ENCODE data around the gene CPEB3. TPM values are rescaled to one million over a fixed set of nuclear protein-coding genes. Genes with fewer than 3 reads are reported as not detected.
"Not testable (repeated sequence)": the region's sequence is repeated elsewhere in the genome, so short reads cannot be mapped to it uniquely, and the experiment has no call there.

CPEB3 gene
- 0.99 and 1.7 TPM in 2 replicates for total RNA-seq (ENCODE audit: low replicate concordance)

DNA sequence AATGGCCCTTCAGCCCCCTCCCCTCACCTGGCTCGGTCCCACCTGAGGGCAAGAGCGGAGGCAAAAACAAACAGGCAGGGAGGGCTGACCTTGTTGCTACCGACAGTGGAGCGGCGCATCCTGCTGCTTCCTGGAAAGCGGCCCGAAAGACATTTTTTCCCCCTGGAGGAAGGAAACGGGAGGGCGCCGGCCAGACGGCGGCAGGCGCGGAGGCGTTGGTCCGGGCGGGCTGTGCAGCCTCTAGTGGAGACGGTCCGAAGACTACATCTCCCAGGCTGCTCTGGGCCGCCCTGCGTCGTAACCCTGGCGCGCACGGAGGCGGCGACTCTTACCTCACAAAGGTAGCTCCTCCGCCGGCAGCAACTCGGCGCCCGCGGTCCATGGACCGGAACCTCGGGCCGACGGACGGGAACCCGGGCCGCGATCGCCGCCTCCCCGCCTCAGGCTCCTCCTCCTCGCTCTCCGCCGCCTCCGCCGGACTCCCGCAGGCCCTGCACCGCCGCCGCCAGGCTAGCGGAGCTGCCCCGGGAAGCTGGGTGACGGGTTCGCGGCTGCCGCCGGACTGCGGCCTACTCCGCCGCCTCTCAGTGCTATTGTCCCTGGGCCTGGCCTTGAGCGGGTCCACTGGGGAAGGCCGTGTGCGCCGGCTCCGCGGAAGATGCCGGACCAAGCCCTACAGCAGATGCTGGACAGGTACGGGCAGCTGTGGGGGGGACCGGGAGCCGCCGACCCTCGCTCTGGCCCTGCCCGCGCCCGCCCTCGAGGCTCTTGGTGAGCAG is at the start of gene CPEB3, which contains the start of gene MARCHF5:
Gene CPEB3, minus strand, starts transcription at position 242 of the 779 bp plus-strand sequence. CDS start 50,728 bp downstream, outside the sequence.
Gene MARCHF5, plus strand, starts transcription at position 331 of the 779 bp plus-strand sequence. Its CDS starts 328 bp downstream, at position 659.
- TF ChIP-seq, protein P1, sequence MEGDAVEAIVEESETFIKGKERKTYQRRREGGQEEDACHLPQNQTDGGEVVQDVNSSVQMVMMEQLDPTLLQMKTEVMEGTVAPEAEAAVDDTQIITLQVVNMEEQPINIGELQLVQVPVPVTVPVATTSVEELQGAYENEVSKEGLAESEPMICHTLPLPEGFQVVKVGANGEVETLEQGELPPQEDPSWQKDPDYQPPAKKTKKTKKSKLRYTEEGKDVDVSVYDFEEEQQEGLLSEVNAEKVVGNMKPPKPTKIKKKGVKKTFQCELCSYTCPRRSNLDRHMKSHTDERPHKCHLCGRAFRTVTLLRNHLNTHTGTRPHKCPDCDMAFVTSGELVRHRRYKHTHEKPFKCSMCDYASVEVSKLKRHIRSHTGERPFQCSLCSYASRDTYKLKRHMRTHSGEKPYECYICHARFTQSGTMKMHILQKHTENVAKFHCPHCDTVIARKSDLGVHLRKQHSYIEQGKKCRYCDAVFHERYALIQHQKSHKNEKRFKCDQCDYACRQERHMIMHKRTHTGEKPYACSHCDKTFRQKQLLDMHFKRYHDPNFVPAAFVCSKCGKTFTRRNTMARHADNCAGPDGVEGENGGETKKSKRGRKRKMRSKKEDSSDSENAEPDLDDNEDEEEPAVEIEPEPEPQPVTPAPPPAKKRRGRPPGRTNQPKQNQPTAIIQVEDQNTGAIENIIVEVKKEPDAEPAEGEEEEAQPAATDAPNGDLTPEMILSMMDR (IDR thresholded peaks at IDR 0.05; ENCODE audit: insufficient read depth, low read length) = peak; percentile 79
- peak; percentile 94 for DNase-seq (ENCODE audit: low read depth)
- peak within 1 kb of the TSS; percentile 96 for H3K4me3 ChIP-seq (ENCODE audit: low read depth, low read length)

GRCh38 chr10:92329927-92330326 is 39.0 kb upstream of the CPEB3 start:
- H3K4me3 ChIP-seq (ENCODE audit: low read depth, low read length); DNase-seq (ENCODE audit: low read depth): not testable (repeated sequence)

GRCh38 chr10:92328993-92329392 is 38.1 kb upstream of the CPEB3 start:
- TF ChIP-seq, protein P1 (IDR thresholded peaks at IDR 0.05; ENCODE audit: insufficient read depth, low read length) = no peak
- DNase-seq (ENCODE audit: low read depth) = no peak
- H3K4me3 ChIP-seq (ENCODE audit: low read depth, low read length) = no peak overlapping the region

- H3K4me3 ChIP-seq (ENCODE audit: low read depth, low read length) = no peak overlapping the region
- TF ChIP-seq, protein P1 (IDR thresholded peaks at IDR 0.05; ENCODE audit: insufficient read depth, low read length) = no peak
- DNase-seq (ENCODE audit: low read depth) = peak; percentile 24
Observed at GRCh38 chr10:92327445-92328433, 36.9 kb upstream of the CPEB3 start.

DNA sequence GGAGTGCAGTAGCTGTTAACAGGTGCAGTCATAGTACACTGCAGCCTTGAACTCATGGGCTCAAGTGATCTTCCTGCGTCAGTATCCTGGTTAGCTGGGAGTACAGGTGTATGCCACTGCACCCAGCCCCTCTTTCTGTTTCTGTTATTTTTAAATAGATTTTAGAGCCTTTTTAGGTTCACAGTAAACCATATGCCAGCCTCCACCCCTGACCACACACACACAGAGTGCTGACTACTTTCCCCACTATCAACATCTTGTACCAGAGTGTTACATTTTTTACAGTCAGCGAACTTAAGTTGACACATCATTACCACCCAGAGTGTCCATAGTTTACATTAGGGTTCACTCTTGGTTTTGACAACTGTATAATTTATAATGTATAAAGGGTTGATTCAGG is 32.2 kb upstream of the CPEB3 start:
- TF ChIP-seq, protein P1 (IDR thresholded peaks at IDR 0.05; ENCODE audit: insufficient read depth, low read length) = no peak
- H3K4me3 ChIP-seq (ENCODE audit: low read depth, low read length) = no peak overlapping the region
- DNase-seq (ENCODE audit: low read depth) = no peak

- TF ChIP-seq, protein P1 (IDR thresholded peaks at IDR 0.05; ENCODE audit: insufficient read depth, low read length) = no peak
- H3K4me3 ChIP-seq (ENCODE audit: low read depth, low read length) = no peak overlapping the region
- DNase-seq (ENCODE audit: low read depth) = no peak
Observed at GRCh38 chr10:92316610-92317009, 25.7 kb upstream of the CPEB3 start.

- TF ChIP-seq, protein P1 (IDR thresholded peaks at IDR 0.05; ENCODE audit: insufficient read depth, low read length) = no peak
- no peak for DNase-seq (ENCODE audit: low read depth)
- no peak overlapping the region for H3K4me3 ChIP-seq (ENCODE audit: low read depth, low read length)
Observed at GRCh38 chr10:92313750-92314149, 22.9 kb upstream of the CPEB3 start.
